Activated CD4-positive, alpha-beta T cell treated with anti-CD3 and anti-CD28 coated beads, Interleukin-2, amount 50 U/mL, for 1 hour (primary cell): ENCODE results near the gene RPL39.
A peak's percentile ranks its signal among the peaks of the same experiment; 100 is the strongest.
"Not testable (repeated sequence)": the region's sequence is repeated elsewhere in the genome, so short reads cannot be mapped to it uniquely, and the experiment has no call there.

Experiments used
- DNase-seq: peaks from one replicate; pipeline ENCODE4 v3.0.0-alpha.2; 2020

RPL39 gene

GRCh38 chrX:119762718-119763117 is 28.7 kb downstream of the RPL39 start:
- no peak for DNase-seq

GRCh38 chrX:119760026-119760877 is 31.2 kb downstream of the RPL39 start:
- DNase-seq, result no peak

GRCh38 chrX:119759248-119759766 is 32.1 kb downstream of the RPL39 start:
- DNase-seq, result no peak

GRCh38 chrX:119758731-119759247 is 32.6 kb downstream of the RPL39 start:
- peak; percentile 21 for DNase-seq

GRCh38 chrX:119757979-119758730 is 33.3 kb downstream of the RPL39 start, which contains the start of gene SOWAHD:
TSS of gene SOWAHD (plus strand) at chrX:119758588. CDS start at chrX:119758668, 80 bp downstream.
- peak; percentile 24 for DNase-seq

GRCh38 chrX:119757646-119757978 is 33.8 kb downstream of the RPL39 start:
- DNase-seq, result no peak

- DNase-seq, result no peak
These were observed 34.3 kb downstream of the RPL39 start for GRCh38 chrX:119756926-119757635.

- DNase-seq, result peak; percentile 13
These were observed 35.4 kb downstream of the RPL39 start for GRCh38 chrX:119755981-119756533.

- peak; percentile 40 for DNase-seq
These were observed 37.7 kb downstream of the RPL39 start for GRCh38 chrX:119753639-119754257.

- no peak for DNase-seq
These were observed 38.4 kb downstream of the RPL39 start for GRCh38 chrX:119753001-119753400.

- not testable (repeated sequence) for DNase-seq
These were observed 40.7 kb downstream of the RPL39 start for GRCh38 chrX:119750751-119751150.

GRCh38 chrX:119750131-119750530 is 41.3 kb downstream of the RPL39 start:
- not testable (repeated sequence) for DNase-seq

- DNase-seq, result no peak
These were observed 46.1 kb downstream of the RPL39 start for GRCh38 chrX:119745283-119745848.

- no peak for DNase-seq
These were observed 52.7 kb downstream of the RPL39 start for GRCh38 chrX:119738742-119739141.
